Calu3 (cell line): ENCODE measurements around the gene ABRAXAS1. TPM values are rescaled to one million over a fixed set of nuclear protein-coding genes. Genes with fewer than 3 reads are reported as not detected.

ENCODE experiments used
- BruUV-seq: library from RNA; stranded (reverse); fragments of 400-500 nt; replicated peaks from 2 replicates; lab custom pipeline; 2021; lab: Mats Ljungman, UMichigan
- CTCF ChIA-PET: fragments of 300-600 bp; sonication (Branson Sonifier 250); formaldehyde crosslinking; loops from one replicate; lab custom pipeline; 2022; ENCODE audit warnings: antibody characterized with exemption; lab: Charles Lee
- DNase-seq: peaks from one replicate; pipeline ENCODE4 v3.0.0; 2022
- H3K27ac Mint-ChIP-seq: one replicate; pipeline ENCODE4 v1.8.0; 2022; ENCODE audit warnings: mixed read lengths; ENCODE audit not compliant: unreplicated experiment
- H3K27me3 Mint-ChIP-seq: one replicate; pipeline ENCODE4 v1.8.0; 2022; ENCODE audit warnings: mixed read lengths; ENCODE audit not compliant: unreplicated experiment
- H3K36me3 Mint-ChIP-seq: one replicate; pipeline ENCODE4 v1.8.0; 2022; ENCODE audit warnings: mild to moderate bottlenecking, moderate library complexity, mixed read lengths; ENCODE audit not compliant: insufficient read depth, unreplicated experiment
- H3K4me1 Mint-ChIP-seq: one replicate; pipeline ENCODE4 v1.8.0; 2022; ENCODE audit warnings: mild to moderate bottlenecking, low read depth, mixed read lengths; ENCODE audit not compliant: unreplicated experiment
- H3K4me3 Mint-ChIP-seq: one replicate; pipeline ENCODE4 v1.8.0; 2022; ENCODE audit warnings: mild to moderate bottlenecking, low read depth, moderate library complexity, mixed read lengths; ENCODE audit not compliant: unreplicated experiment
- H3K9me3 Mint-ChIP-seq: one replicate; pipeline ENCODE4 v1.8.0; 2022; ENCODE audit warnings: low read depth, mixed read lengths; ENCODE audit not compliant: unreplicated experiment
- intact Hi-C: fragments of 100-400 bp; cut with micrococcal nuclease; formaldehyde crosslinking; loops from one replicate; pipeline ENCODE4 v1.10.0; 2022; ENCODE audit not compliant: unreplicated experiment
- total RNA-seq: library from RNA; stranded (reverse); gene quantifications from 2 replicates; pipeline ENCODE4 v1.2.3, GENCODE V29; 2022
- TF ChIP-seq, protein P1 (sequence below): fragments of 200-600 bp; IDR thresholded peaks from one replicate; pipeline ENCODE4 v1.8.0; 2022; ENCODE audit warnings: antibody characterized with exemption; ENCODE audit not compliant: unreplicated experiment

The ABRAXAS1 gene
- total RNA-seq, 1 experiment from 2014 or later: 4.2 TPM

DNA sequence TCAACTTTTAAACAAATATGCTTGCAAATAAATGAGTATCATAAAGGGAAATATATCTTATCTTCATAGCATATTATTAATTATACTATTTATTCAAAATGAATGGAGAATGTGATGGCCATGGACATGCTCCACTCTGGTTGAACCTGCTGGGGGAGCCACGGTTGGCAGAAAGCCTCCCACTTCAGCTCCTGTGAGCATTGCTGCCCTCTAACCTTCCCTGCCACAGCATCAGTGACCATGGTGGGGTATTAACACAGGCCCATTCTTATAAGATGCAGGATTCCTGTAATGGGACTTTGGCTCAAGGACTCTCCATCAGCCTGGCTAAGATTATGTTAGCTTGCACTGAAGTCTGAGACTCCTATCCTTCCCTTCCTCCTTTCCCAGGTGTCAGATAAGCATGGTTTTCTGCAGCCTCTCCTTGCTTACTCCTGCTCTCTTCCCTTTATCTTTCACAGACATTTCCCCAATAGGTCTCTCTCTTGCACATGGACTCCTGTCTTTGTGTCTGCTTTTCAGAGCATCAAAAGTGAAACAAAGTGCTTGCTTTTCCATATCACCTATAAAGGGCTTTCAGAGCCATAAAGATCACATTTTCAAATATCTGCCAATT, 4.9 kb upstream of the ABRAXAS1 start:
- DNase-seq: peak; percentile 3
- Mint-ChIP-seq H3K27me3 (no peaks in the 10 kb centered on the region), H3K4me1 (no peaks in the 10 kb centered on the region), H3K4me3 (no peak overlapping the region), H3K9me3 (no peaks in the 10 kb centered on the region), H3K27ac (no peak overlapping the region), H3K36me3 (peaks cover 6% of the 10 kb centered on the region)
- BruUV-seq: no TSS peak
- intact Hi-C loops: no loop called here
- TF ChIP-seq, protein P1, sequence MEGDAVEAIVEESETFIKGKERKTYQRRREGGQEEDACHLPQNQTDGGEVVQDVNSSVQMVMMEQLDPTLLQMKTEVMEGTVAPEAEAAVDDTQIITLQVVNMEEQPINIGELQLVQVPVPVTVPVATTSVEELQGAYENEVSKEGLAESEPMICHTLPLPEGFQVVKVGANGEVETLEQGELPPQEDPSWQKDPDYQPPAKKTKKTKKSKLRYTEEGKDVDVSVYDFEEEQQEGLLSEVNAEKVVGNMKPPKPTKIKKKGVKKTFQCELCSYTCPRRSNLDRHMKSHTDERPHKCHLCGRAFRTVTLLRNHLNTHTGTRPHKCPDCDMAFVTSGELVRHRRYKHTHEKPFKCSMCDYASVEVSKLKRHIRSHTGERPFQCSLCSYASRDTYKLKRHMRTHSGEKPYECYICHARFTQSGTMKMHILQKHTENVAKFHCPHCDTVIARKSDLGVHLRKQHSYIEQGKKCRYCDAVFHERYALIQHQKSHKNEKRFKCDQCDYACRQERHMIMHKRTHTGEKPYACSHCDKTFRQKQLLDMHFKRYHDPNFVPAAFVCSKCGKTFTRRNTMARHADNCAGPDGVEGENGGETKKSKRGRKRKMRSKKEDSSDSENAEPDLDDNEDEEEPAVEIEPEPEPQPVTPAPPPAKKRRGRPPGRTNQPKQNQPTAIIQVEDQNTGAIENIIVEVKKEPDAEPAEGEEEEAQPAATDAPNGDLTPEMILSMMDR: no peak
- CTCF ChIA-PET: interaction anchor here (0.5 kb wide), 1 partner anchor 48 kb away, joined by 3 read pairs; no protein-coding TSS in a partner anchor

- H3K9me3 Mint-ChIP-seq: no peaks in the 10 kb centered on the region
- intact Hi-C loops: no loop called here
- H3K36me3 Mint-ChIP-seq: peaks cover 12% of the 10 kb centered on the region
- DNase-seq: no peak
- no peaks in the 10 kb centered on the region for H3K4me1 Mint-ChIP-seq
- H3K4me3 Mint-ChIP-seq: no peak overlapping the region
- CTCF ChIA-PET: no interaction called here
- TF ChIP-seq, protein P1: no peak
- no peaks in the 10 kb centered on the region for H3K27me3 Mint-ChIP-seq
- BruUV-seq: no TSS peak
- H3K27ac Mint-ChIP-seq: no peak overlapping the region
These were observed 1.7 kb upstream of the ABRAXAS1 start for GRCh38 chr4:83486457-83487129.

- Mint-ChIP-seq H3K27me3 (no peaks in the 10 kb centered on the region), H3K36me3 (no peaks in the 10 kb centered on the region), H3K9me3 (no peaks in the 10 kb centered on the region), H3K4me1 (no peaks in the 10 kb centered on the region), H3K4me3 (no peak overlapping the region), H3K27ac (no peak overlapping the region)
- intact Hi-C loops: no loop called here
- no TSS peak for BruUV-seq
- TF ChIP-seq, protein P1: no peak
- no peak for DNase-seq
- CTCF ChIA-PET: no interaction called here
These were observed 10.9 kb downstream of the ABRAXAS1 start for GRCh38 chr4:83473966-83474365.

GRCh38 chr4:83473423-83473822, 11.5 kb downstream of the ABRAXAS1 start:
- no peak for DNase-seq
- intact Hi-C loops: no loop called here
- H3K27me3 Mint-ChIP-seq: no peaks in the 10 kb centered on the region
- H3K27ac Mint-ChIP-seq: no peak overlapping the region
- CTCF ChIA-PET: no interaction called here
- no TSS peak for BruUV-seq
- no peak overlapping the region for H3K4me3 Mint-ChIP-seq
- no peaks in the 10 kb centered on the region for H3K4me1 Mint-ChIP-seq
- H3K36me3 Mint-ChIP-seq: no peaks in the 10 kb centered on the region
- no peaks in the 10 kb centered on the region for H3K9me3 Mint-ChIP-seq
- TF ChIP-seq, protein P1: no peak
